GM21576 (cell line): ENCODE results near the gene CCDC170.
"Not testable (repeated sequence)": the region's sequence is repeated elsewhere in the genome, so short reads cannot be mapped to it uniquely, and the experiment has no call there.

Source experiments
- ATAC-seq: cut with Tn5 transposase; IDR thresholded peaks from one replicate; pipeline ENCODE4 v1.9.1; 2021; ENCODE audit warnings: mild to moderate bottlenecking, moderate library complexity; ENCODE audit not compliant: unreplicated experiment

CCDC170 gene

DNA sequence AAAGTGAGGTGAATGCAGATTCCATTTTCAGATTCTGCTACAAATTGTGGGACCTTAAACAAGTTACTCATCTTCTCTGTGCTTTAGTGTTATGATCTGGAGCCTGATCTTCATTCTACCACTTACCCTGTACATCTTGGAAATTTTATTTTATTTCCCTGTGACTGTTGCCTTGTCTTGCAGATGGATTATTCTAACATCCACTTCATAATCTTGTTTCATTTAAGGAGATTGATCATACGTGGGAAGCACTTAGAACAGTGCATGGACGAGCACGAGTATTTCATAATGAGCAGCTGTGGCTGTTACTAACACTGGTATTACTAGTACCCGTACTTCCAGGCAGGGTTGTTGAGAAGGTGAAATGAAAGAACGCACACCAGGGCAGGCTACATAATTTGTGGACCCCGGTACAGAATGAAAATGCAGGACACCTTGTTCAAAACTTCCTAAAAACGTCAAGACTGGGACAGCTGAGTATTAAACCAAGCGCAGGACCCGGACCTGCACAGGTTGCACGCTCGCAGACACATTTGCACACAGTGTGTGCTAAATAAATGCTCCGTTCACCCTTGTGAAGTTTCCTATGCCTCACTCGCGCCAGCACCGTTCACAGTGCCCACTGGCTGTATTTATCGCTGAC is 535 bp upstream of the CCDC170 start:
- ATAC-seq: no peak

GRCh38 chr6:151494235-151494935 is 568 bp downstream of the CCDC170 start:
- ATAC-seq: no peak

GRCh38 chr6:151494936-151495320 is 1.1 kb downstream of the CCDC170 start:
- ATAC-seq: no peak

DNA sequence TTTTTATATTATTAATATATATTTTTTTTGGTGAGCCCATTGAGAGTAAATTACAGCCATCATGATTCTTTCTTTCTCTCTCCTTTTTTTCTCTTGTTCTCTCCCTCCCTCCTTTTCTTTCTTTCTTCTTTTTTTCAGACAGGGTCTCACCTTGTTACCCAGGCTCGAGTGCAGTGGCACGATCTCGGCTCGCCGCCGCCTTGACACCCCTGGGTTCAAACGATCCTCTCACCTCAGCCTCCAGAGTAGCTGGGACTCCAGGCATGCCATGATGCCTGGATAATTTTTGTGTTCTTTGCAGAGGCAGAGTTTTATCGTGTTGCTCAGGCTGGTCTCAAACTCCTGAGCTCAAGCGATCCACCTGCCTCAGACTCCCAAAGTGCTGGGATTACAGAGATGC is 1.6 kb downstream of the CCDC170 start:
- no peak for ATAC-seq

DNA sequence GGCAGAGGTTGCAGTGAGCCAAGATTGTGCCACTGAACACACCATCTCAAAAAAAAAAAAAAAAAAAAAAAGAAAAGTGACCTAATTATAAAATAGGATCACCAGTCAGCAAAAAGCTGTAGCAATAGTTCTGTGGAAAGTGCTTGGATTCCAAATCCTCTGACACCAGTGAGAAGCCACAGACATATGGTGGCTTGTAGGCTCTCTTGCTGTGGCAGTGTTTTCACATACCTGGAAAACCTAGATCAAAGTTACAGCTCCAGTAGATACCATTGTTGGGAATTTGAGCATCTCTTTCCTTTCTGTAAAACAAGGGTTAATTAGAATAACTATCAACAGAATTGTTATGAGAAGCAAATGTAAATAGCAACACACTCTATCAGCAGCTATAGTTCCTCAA is 4.1 kb downstream of the CCDC170 start:
- peak; percentile 21 for ATAC-seq

DNA sequence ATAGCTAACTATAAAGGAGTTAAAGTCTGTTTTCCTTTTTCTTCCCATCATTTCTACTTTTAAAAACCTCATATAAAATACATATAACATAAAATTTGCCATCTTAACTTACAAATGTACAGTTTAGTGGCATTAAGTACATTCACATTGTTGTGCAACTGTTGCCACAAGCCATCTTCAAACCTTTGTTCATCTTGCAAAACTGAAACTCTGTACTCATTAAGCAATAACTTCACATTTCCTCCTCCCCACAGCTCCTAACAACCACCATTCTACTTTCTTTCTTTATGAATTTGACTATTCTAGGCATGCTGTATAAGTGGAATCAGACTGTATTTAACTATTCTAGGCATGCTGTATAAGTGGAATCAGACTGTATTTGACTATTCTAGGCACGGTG is 4.5 kb downstream of the CCDC170 start:
- peak; percentile 84 for ATAC-seq

DNA sequence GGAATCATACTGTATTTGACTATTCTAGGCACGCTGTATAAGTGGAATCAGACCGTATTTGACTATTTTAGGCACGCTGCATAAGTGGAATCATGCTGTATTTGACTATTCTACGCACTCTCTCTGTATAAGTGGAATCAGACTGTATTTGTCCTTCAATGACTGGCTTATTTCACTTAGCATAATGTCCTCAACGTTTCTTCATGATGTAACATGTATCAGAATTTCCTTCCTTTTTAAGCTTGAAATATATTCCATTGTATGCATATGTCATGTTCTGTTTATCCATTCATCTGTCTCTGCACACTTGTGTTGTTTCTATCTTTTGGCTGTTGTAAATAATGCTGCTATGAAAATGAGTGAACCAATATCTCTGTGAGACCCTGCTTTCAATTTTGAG is 5.7 kb downstream of the CCDC170 start:
- no peak for ATAC-seq

GRCh38 chr6:151501511-151502136 is 7.8 kb downstream of the CCDC170 start:
- no peak for ATAC-seq

DNA sequence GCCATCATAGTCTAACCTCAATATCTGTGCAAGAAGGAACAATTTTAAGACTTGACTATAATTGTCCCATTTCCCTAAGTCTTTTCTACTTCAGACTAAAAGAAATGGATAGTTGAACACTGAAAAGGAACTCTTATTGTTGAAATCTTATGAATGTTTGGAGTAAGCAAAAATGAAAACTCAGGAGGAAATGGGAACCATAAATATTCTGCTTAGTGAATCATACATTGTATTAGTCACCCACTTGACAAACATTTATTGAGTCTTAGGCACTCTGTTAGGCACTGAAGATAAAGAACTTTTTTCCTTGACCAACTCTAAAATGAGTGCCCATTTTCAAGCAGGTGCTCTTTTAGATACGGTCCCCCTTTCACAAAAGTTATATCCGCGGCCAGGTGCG is 8.7 kb downstream of the CCDC170 start:
- ATAC-seq: no peak

DNA sequence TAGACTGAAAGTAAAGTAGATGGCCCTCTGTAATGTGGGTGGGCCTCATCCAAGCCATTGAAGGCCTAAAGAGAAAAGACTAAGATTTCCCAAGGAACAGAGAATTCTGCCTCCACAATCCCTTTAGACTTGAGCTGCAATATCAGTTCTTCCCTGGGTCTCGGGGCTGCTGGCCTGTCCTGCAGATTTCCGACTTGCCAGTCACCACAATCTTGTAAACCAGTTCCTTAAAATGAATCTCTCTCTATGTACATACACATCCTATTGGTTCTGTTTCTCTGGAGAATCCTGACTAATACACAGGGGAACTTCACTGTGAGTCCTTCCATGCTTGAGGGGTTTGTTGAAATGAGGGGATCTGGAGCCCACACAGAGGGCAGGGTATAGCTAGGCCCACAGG is 12.9 kb downstream of the CCDC170 start:
- no peak for ATAC-seq

DNA sequence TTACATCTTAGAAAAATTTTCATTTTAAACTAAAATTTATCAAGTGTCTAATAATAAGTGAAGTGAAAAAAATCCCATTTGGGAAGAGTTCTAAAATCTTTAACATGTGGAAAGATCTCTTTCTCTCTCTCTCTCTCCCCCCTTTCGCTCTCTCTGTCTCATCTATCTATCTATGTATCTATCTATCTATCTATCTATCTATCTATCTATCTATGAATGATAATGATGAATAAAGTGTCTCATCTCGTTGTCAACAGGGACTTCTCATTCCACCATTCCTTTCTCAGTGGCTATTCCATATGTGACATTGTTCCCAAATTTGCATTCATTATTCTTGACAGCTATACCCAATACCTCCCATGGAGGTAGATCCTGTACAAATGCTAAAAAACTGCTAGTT is 15.2 kb downstream of the CCDC170 start:
- ATAC-seq: no peak

- no peak for ATAC-seq
Measured at GRCh38 chr6:151512481-151512880, 18.7 kb downstream of the CCDC170 start.

DNA sequence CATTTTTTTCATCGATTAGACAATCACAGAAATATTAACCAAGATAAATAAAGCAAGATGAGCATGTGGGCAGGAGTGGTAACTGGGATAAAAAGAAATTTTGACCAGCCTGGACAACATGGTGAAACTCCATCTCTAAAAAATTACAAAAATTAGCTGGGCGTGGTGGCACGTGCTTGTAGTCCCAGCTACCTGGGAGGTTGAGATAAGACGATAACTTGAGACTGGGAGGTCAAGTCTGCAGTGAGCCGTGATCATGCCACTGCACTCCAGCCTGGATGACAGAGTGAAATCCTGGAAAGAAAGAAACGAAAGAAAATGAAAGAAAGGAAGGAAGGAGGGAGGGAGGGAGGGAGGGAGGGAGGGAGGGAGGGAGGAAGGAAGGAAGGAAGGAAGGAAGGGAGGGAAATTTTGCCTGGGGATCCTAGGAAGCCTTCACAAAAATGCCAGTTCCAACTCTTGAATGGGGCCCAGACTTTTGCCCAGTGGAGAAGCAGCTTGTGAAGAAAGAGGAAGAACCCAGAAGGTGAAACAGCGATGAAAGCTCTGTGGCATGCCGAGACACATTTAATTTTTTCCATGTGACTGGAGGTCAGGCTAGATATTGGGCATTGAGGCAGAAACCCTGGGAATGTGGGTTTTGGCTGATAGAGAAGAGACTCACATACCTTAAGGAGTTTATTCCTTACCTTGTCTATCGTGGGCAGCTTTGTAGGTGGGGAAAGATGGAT is 20.3 kb downstream of the CCDC170 start:
- no peak for ATAC-seq

GRCh38 chr6:151518992-151519391 is 25.2 kb downstream of the CCDC170 start:
- not testable (repeated sequence) for ATAC-seq

GRCh38 chr6:151523034-151523433 is 29.2 kb downstream of the CCDC170 start:
- no peak for ATAC-seq

GRCh38 chr6:151524059-151524458 is 30.2 kb downstream of the CCDC170 start:
- ATAC-seq: no peak

- no peak for ATAC-seq
Measured at GRCh38 chr6:151534576-151534975, 40.8 kb downstream of the CCDC170 start.

GRCh38 chr6:151535476-151536187 is 41.8 kb downstream of the CCDC170 start:
- ATAC-seq: no peak

DNA sequence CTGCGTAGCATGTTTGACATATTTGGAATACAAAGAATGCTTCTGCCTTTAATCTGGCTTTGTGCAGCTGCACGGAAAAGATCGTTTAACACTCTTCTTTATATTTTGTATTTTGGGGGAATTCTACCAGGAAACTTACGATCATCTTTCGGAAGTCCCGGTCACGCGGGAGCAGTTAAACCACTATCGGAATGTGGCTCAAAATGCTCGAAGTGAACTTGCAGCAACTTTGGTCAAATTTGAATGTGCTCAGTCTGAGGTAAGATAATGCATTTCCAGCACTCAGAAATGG is 42.3 kb downstream of the CCDC170 start:
- no peak for ATAC-seq

DNA sequence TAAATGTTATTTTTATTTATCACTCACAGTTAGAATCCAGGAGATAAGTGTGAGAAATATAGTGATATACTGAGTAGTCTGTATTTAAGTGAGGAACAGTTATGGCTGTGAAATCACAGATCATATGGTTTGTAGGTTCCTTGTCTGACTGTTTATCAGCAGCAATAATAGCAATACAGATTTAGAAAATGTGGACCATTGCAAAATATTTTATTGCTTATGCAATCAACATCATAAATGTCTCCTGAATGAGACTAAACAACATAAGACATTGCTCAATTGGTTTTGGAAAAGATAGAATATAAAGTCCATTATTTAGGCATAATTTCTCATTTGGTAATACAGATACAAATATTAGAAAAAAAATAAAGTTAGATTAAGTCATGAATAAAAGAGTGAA is 43.7 kb downstream of the CCDC170 start:
- no peak for ATAC-seq
